ENCODE measurements around the gene MEF2B.

MEF2B gene

GRCh38 chr19:19096641-19097627 is 73.1 kb downstream of the MEF2B start:
- DNase-seq, result no peak

GRCh38 chr19:19095691-19096090 is 74.4 kb downstream of the MEF2B start:
- no peak for DNase-seq
